DND-41 (cell line): ENCODE data around the gene RNU6-1.

Source experiments
- ATAC-seq: fragments of 200-7000 bp; cut with Tn5 transposase; 3 replicates; pipeline ENCODE4 v1.9.1; 2021; ENCODE audit warnings: low read depth; ENCODE audit not compliant: insufficient read depth
- DNase-seq: peaks from one replicate; pipeline ENCODE4 v3.0.0-alpha.2; 2020
- H2AFZ ChIP-seq: 2 replicates; pipeline ENCODE4 v1.6.0; 2012; ENCODE audit warnings: low read depth, low read length
- H3K27ac ChIP-seq: 2 replicates; pipeline ENCODE4 v1.5.1; 2012; ENCODE audit warnings: low read length, inconsistent platforms
- H3K27me3 ChIP-seq: fragments of 200-600 bp; sonication (generic); 2 replicates; pipeline ENCODE4 v1.6.0; 2012; ENCODE audit warnings: low read length, mild to moderate bottlenecking, inconsistent platforms; ENCODE audit not compliant: insufficient read depth, poor library complexity
- H3K36me3 ChIP-seq: 2 replicates; pipeline ENCODE4 v1.5.1; 2012; ENCODE audit warnings: low read length, inconsistent platforms; ENCODE audit not compliant: insufficient read depth
- H3K4me1 ChIP-seq: 2 replicates; pipeline ENCODE4 v1.5.1; 2012; ENCODE audit warnings: mild to moderate bottlenecking, low read length; ENCODE audit not compliant: insufficient read depth
- H3K4me2 ChIP-seq: 2 replicates; pipeline ENCODE4 v1.6.0; 2012; ENCODE audit warnings: mild to moderate bottlenecking, moderate library complexity, low read length, inconsistent platforms; ENCODE audit not compliant: insufficient read depth
- H3K4me3 ChIP-seq, 2 experiments: fragments of 200-600 bp in 1 of 2; shearing (Covaris generic) in 1 of 2; 2 replicates each; pipeline ENCODE4 v1.5.1; 2012 to 2016; ENCODE audit warnings: inconsistent platforms in 2 of 2, low read length in 2 of 2, mild to moderate bottlenecking in 2 of 2, low read depth in 1 of 2, moderate library complexity in 1 of 2
- H3K79me2 ChIP-seq: 2 replicates; pipeline ENCODE4 v1.6.0; 2012; ENCODE audit warnings: low read length, inconsistent platforms; ENCODE audit not compliant: insufficient read depth
- H3K9ac ChIP-seq: 2 replicates; pipeline ENCODE4 v1.6.0; 2012; ENCODE audit warnings: low read depth, mild to moderate bottlenecking, inconsistent platforms, low read length, moderate library complexity
- H3K9me3 ChIP-seq: 2 replicates; pipeline ENCODE4 v1.5.1; 2012; ENCODE audit warnings: low read length, moderate library complexity, mild to moderate bottlenecking, inconsistent platforms; ENCODE audit not compliant: insufficient read depth, severe bottlenecking
- H4K20me1 ChIP-seq: 2 replicates; pipeline ENCODE4 v1.6.0; 2012; ENCODE audit warnings: low read length; ENCODE audit not compliant: insufficient read depth
- CTCF ChIP-seq: IDR thresholded peaks from 2 replicates; pipeline ENCODE4 v1.5.1; 2012; ENCODE audit warnings: borderline replicate concordance, low read length, moderate library complexity, mild to moderate bottlenecking; ENCODE audit not compliant: poor library complexity, severe bottlenecking; ENCODE audit errors: extremely low read depth
- EZH2 ChIP-seq: IDR thresholded peaks from 3 replicates; pipeline ENCODE4 v1.6.1; 2012; ENCODE audit warnings: borderline replicate concordance, low read depth, mild to moderate bottlenecking, moderate library complexity, low read length, inconsistent platforms; ENCODE audit not compliant: severe bottlenecking

RNU6-1 gene

GRCh38 chr15:67820122-67820991 lies 19.5 kb downstream of the RNU6-1 start:
- TF ChIP-seq CTCF, result no peak
- H3K36me3 ChIP-seq, result no peaks in the 10 kb centered on the region
- ATAC-seq, result no peak
- H3K4me2 ChIP-seq, result no peak overlapping the region
- H2AFZ ChIP-seq, result no peak overlapping the region
- no peak for DNase-seq
- no peaks in the 10 kb centered on the region for H4K20me1 ChIP-seq
- H3K9me3 ChIP-seq, result no peaks in the 10 kb centered on the region
- no peak overlapping the region for H3K4me3 ChIP-seq
- no peaks in the 10 kb centered on the region for H3K79me2 ChIP-seq
- no peak overlapping the region for H3K9ac ChIP-seq
- no peak overlapping the region for H3K27ac ChIP-seq
- no peaks in the 10 kb centered on the region for H3K27me3 ChIP-seq
- 0 out of 2 replicates have a peak, but pooled peaks cover 2% of the 10 kb centered on the region for H3K4me1 ChIP-seq

GRCh38 chr15:67819636-67820035 lies 20.2 kb downstream of the RNU6-1 start:
- Histone ChIP-seq H3K4me1 (0 out of 2 replicates have a peak, but pooled peaks cover 2% of the 10 kb centered on the region), H3K9ac (no peak overlapping the region), H3K27me3 (no peaks in the 10 kb centered on the region), H3K9me3 (no peaks in the 10 kb centered on the region), H2AFZ (no peak overlapping the region), H3K79me2 (no peaks in the 10 kb centered on the region), H3K36me3 (0 out of 2 replicates have a peak, but pooled peaks cover 3% of the 10 kb centered on the region), H3K4me2 (no peak overlapping the region), H4K20me1 (no peaks in the 10 kb centered on the region), H3K4me3 (no peak overlapping the region), H3K27ac (no peak overlapping the region)
- no peak for DNase-seq
- no peak for ATAC-seq
- TF ChIP-seq CTCF, result no peak
- TF ChIP-seq EZH2, result no peak

GRCh38 chr15:67818464-67818863 lies 21.4 kb downstream of the RNU6-1 start:
- DNase-seq (no peak), ATAC-seq (no peak)
- Histone ChIP-seq H3K36me3 (0 out of 2 replicates have a peak, but pooled peaks cover 3% of the 10 kb centered on the region), H3K9me3 (no peaks in the 10 kb centered on the region), H3K79me2 (no peaks in the 10 kb centered on the region), H3K27me3 (no peaks in the 10 kb centered on the region), H3K4me3 (no peak overlapping the region), H3K4me2 (no peak overlapping the region), H3K4me1 (0 out of 2 replicates have a peak, but pooled peaks cover under 1% of the 10 kb centered on the region), H3K9ac (no peak overlapping the region), H3K27ac (no peak overlapping the region), H2AFZ (no peak overlapping the region), H4K20me1 (no peaks in the 10 kb centered on the region)
- TF ChIP-seq CTCF (no peak), EZH2 (no peak)
